Measurements from ENCODE around the gene VEPH1. TPM values are rescaled to one million over a fixed set of nuclear protein-coding genes. Genes with fewer than 3 reads are reported as not detected.

The VEPH1 gene
- not detected for total RNA-seq

DNA sequence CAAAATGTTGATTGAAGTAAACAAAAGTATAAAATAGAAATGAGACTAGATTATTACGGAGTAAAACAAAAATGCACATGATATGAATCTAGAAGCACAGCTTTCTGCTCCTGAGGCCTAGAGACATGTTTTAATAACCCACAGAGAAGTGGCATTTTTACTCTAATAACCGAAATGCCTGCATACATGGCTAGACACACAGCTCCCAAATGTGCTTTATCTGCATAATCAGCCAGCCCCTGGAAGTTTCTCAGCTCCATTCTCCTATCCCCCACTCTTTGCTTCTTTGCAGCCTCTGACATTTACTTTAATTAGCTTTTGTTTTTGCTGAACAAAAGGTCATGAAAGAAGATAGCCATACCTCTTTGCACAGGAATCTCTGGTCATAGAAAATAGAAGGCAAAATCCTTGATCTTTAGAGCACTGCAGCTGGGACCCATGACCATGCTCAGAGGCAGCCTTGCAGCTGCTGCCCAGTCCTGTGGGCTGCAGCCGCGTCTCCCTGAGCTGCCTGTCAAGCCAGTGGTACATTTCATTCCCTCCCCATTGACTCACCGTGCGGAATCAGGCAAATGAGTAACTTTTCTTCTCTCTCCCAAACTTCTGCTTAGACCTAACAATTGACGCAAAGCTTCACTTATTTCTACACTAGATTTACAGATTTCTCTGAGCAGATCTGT, at the start of gene VEPH1:
Gene VEPH1, minus strand, starts transcription at position 501 of the 680 bp plus-strand sequence. CDS start 8,067 bp downstream, outside the sequence.
- ChIA-PET POLR2A (no interaction called here), CTCF (no interaction called here)
- H3K4me1 Mint-ChIP-seq (ENCODE audit: low read depth), result peaks cover 2% of the 10 kb centered on the region
- no peaks in the 10 kb centered on the region for H3K36me3 Mint-ChIP-seq (ENCODE audit: low read depth)
- H3K9me3 Mint-ChIP-seq, result no peaks in the 10 kb centered on the region
- TF ChIP-seq, protein P1, sequence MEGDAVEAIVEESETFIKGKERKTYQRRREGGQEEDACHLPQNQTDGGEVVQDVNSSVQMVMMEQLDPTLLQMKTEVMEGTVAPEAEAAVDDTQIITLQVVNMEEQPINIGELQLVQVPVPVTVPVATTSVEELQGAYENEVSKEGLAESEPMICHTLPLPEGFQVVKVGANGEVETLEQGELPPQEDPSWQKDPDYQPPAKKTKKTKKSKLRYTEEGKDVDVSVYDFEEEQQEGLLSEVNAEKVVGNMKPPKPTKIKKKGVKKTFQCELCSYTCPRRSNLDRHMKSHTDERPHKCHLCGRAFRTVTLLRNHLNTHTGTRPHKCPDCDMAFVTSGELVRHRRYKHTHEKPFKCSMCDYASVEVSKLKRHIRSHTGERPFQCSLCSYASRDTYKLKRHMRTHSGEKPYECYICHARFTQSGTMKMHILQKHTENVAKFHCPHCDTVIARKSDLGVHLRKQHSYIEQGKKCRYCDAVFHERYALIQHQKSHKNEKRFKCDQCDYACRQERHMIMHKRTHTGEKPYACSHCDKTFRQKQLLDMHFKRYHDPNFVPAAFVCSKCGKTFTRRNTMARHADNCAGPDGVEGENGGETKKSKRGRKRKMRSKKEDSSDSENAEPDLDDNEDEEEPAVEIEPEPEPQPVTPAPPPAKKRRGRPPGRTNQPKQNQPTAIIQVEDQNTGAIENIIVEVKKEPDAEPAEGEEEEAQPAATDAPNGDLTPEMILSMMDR (IDR thresholded peaks at IDR 0.05), result no peak
- intact Hi-C loops (cut with micrococcal nuclease), result no loop called here
- DNase-seq (no peak), ATAC-seq (no peak)
- no peak within 1 kb of the TSS for H3K4me3 Mint-ChIP-seq
- H3K27ac Mint-ChIP-seq, result no peak within 1 kb of the TSS
- H3K27me3 Mint-ChIP-seq, result peaks cover 21% of the 10 kb centered on the region

DNA sequence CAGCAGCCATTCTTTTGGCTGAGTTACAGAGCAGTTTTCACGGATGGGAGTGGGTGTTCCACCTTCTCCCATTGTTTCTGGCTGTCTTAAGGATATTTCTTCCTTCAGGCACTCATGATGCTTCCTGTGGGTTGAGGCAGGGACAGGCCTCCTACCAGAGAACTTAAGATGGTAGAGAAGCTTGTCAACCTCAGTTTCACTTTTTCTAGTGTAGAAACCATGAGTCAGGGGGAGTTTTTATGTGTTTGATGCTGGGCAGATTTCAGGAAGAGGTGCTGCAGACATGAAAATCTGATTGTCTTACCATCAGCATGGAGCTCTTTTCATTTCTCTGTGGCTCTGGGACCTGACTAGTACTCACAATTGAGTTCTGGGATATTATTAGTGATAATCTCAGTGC, 48.7 kb upstream of the VEPH1 start:
- ChIA-PET CTCF (interaction anchor here (1.1 kb wide), 1 partner anchor 20 kb away, joined by 4 read pairs; no protein-coding TSS in a partner anchor), POLR2A (no interaction called here)
- H3K4me3 Mint-ChIP-seq, result no peak overlapping the region
- no peaks in the 10 kb centered on the region for H3K4me1 Mint-ChIP-seq (ENCODE audit: low read depth)
- DNase-seq (no peak), ATAC-seq (no peak)
- H3K9me3 Mint-ChIP-seq, result peaks cover 7% of the 10 kb centered on the region
- TF ChIP-seq, protein P1 (IDR thresholded peaks at IDR 0.05), result no peak
- intact Hi-C loops (cut with micrococcal nuclease), result no loop called here
- no peaks in the 10 kb centered on the region for H3K36me3 Mint-ChIP-seq (ENCODE audit: low read depth)
- H3K27me3 Mint-ChIP-seq, result peaks cover 9% of the 10 kb centered on the region
- no peak overlapping the region for H3K27ac Mint-ChIP-seq

DNA sequence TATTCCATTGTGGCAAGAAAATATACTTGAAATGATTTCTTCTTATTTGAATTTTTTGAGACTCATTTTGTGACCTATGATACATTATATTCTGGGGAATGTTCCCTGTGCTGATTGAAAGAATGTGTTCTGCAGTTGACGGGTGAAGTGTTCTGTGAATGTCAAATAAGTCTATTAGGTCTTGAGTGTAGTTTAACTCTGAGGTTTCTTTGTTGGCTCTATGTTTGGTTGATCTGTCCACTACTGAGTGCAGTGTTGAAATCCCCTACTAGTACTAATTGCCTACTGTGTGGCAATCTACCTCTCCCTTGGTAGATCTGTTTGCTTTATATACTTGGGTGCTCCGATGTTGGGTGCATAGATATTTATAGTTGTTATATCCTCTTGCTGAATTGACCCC, 46.3 kb upstream of the VEPH1 start:
- no peaks in the 10 kb centered on the region for H3K4me1 Mint-ChIP-seq (ENCODE audit: low read depth)
- no peak overlapping the region for H3K4me3 Mint-ChIP-seq
- CTCF ChIA-PET, result no interaction called here
- H3K36me3 Mint-ChIP-seq (ENCODE audit: low read depth), result no peaks in the 10 kb centered on the region
- H3K9me3 Mint-ChIP-seq, result peaks cover 7% of the 10 kb centered on the region
- H3K27me3 Mint-ChIP-seq, result peaks cover 9% of the 10 kb centered on the region
- no peak for ATAC-seq
- intact Hi-C loops (cut with micrococcal nuclease), result no loop called here
- DNase-seq, result no peak
- TF ChIP-seq, protein P1 (IDR thresholded peaks at IDR 0.05), result no peak
- no peak overlapping the region for H3K27ac Mint-ChIP-seq
- POLR2A ChIA-PET, result no interaction called here

DNA sequence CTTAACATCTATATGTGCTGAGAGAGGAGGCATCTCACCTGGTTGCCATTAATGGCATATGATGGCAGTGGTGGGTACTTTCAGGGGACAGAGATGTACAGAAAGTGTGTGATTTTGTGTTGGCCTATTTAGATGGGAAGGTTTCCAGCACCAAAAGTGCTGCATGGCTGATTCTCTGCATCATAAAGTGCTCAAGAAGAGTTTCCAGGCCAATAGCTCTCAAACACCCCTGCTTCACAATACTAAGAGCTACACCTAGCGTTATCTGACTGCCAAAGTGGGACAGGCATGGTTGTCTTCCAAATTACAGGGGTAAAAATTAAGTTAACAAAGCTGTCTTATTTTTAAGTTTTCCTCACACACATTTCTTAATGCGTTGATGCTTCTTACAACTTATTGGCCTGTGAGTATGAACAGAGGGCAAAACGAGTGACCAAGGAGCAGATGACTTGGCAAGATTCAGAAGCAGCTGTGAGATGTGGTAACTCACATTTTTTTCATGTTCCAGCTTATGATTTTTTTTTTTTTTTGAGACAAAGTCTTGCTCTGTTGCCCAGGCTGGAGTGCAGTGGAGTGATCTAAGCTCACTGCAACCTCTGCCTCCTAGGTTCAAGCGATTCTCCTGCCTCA, 41.4 kb upstream of the VEPH1 start:
- CTCF ChIA-PET, result interaction anchor here (1.0 to 2.7 kb wide), 3 partner anchors 12 to 73 kb away, joined by 3 to 11 read pairs (median 3); no protein-coding TSS in a partner anchor
- peaks cover 29% of the 10 kb centered on the region for H3K27me3 Mint-ChIP-seq
- DNase-seq (no peak), ATAC-seq (no peak)
- no peaks in the 10 kb centered on the region for H3K4me1 Mint-ChIP-seq (ENCODE audit: low read depth)
- POLR2A ChIA-PET, result no interaction called here
- peaks cover 6% of the 10 kb centered on the region for H3K9me3 Mint-ChIP-seq
- H3K36me3 Mint-ChIP-seq (ENCODE audit: low read depth), result no peaks in the 10 kb centered on the region
- TF ChIP-seq, protein P1 (IDR thresholded peaks at IDR 0.05), result no peak
- intact Hi-C loops (cut with micrococcal nuclease), result no loop called here
- H3K27ac Mint-ChIP-seq, result no peak overlapping the region
- H3K4me3 Mint-ChIP-seq, result no peak overlapping the region

DNA sequence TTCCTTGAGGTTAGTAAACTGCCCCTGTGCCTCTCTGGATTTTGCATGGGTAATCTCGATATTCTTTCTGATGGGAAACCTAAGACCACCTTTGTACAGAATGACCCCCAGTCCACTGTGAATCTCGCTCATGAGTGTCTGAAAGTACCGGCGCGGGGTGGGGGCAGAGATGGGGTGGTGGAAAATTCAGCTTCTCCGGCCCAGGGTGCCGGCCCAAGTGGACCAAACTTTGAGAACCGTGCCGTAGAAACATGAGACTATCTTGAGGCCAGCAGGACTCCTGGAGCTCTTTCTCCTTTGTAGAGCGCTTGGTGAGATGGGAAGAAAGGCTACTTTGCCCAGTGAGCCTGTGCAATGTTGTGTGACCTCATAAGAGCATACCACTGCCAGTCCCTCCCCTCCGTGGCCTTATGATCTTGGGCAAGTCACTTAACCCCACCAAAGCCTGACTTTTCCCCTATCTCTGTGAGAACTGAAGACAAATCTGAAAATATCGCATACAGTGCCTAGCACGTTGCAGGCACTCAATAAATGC, 40.4 kb upstream of the VEPH1 start:
- ATAC-seq, result no peak
- Mint-ChIP-seq H3K4me3 (no peak overlapping the region), H3K27ac (no peak overlapping the region), H3K4me1 (ENCODE audit: low read depth) (no peaks in the 10 kb centered on the region), H3K9me3 (peaks cover 6% of the 10 kb centered on the region), H3K27me3 (peaks cover 32% of the 10 kb centered on the region), H3K36me3 (ENCODE audit: low read depth) (no peaks in the 10 kb centered on the region)
- CTCF ChIA-PET, result interaction anchor here (0.9 to 1.2 kb wide), 2 partner anchors 11 to 29 kb away, joined by 3 read pairs; no protein-coding TSS in a partner anchor
- intact Hi-C loops (cut with micrococcal nuclease), result no loop called here
- TF ChIP-seq, protein P1 (IDR thresholded peaks at IDR 0.05), result no peak
- POLR2A ChIA-PET, result no interaction called here
- DNase-seq, result no peak
